HepG2 (cell line): ENCODE results near the gene RALY. TPM values are rescaled to one million over a fixed set of nuclear protein-coding genes. Genes with fewer than 3 reads are reported as not detected.

Experiments used
- ARNT2 ChIP-seq: sonication (generic); formaldehyde crosslinking; IDR thresholded peaks from 2 replicates; pipeline ENCODE4 v1.8.0; 2022; ENCODE audit warnings: mild to moderate bottlenecking, low read depth, missing genetic modification reagents, moderate library complexity
- ATF7 ChIP-seq, 2 experiments: fragments of 450-650 bp in 1 of 2; sonication (generic) in 1 of 2; formaldehyde crosslinking in 1 of 2; IDR thresholded peaks; 2 replicates each; pipeline versions ENCODE4 v1.4.0 to v1.6.1; 2016 to 2020; ENCODE audit warnings: antibody characterized with exemption in 1 of 2, mild to moderate bottlenecking in 1 of 2, missing genetic modification reagents in 1 of 2
- E2F2 ChIP-seq: sonication (generic); formaldehyde crosslinking; IDR thresholded peaks from 2 replicates; pipeline ENCODE4 v1.4.0; 2020; ENCODE audit warnings: missing genetic modification reagents, borderline replicate concordance
- ETV6 ChIP-seq: sonication (generic); formaldehyde crosslinking; conservative IDR thresholded peaks from 2 replicates; pipeline ENCODE4 v1.4.0; 2020; ENCODE audit warnings: missing genetic modification reagents
- HNRNPK ChIP-seq: fragments of 200-400 bp; formaldehyde crosslinking; IDR thresholded peaks from 2 replicates; pipeline ENCODE4 v1.6.1; 2018; ENCODE audit warnings: low read length, low read depth, moderate library complexity, mild to moderate bottlenecking; ENCODE audit not compliant: poor library complexity, severe bottlenecking
- JUN ChIP-seq: sonication (generic); formaldehyde crosslinking; IDR thresholded peaks from 2 replicates; pipeline ENCODE4 v1.4.0; 2020; ENCODE audit warnings: mild to moderate bottlenecking, missing genetic modification reagents
- RARA ChIP-seq: IDR thresholded peaks from 2 replicates; pipeline ENCODE4 v1.6.1; 2016; ENCODE audit warnings: missing genetic modification reagents, missing compliant biosample characterization
- SP2 ChIP-seq: sonication (generic); formaldehyde crosslinking; IDR thresholded peaks from 2 replicates; pipeline ENCODE4 v1.5.1; 2020; ENCODE audit warnings: mild to moderate bottlenecking, missing genetic modification reagents
- TGIF2 ChIP-seq: IDR thresholded peaks from 2 replicates; pipeline ENCODE4 v1.6.1; 2016; ENCODE audit warnings: control low read depth, missing compliant biosample characterization
- ZMYM2 ChIP-seq: sonication (generic); formaldehyde crosslinking; IDR thresholded peaks from 2 replicates; pipeline ENCODE4 v1.8.0; 2022; ENCODE audit warnings: mild to moderate bottlenecking, missing genetic modification reagents
- ZMYM3 ChIP-seq: sonication (generic); formaldehyde crosslinking; IDR thresholded peaks from 2 replicates; pipeline ENCODE4 v1.5.1; 2020; ENCODE audit warnings: mild to moderate bottlenecking, missing genetic modification reagents
- ZNF136 ChIP-seq: sonication (generic); formaldehyde crosslinking; IDR thresholded peaks from 2 replicates; pipeline ENCODE4 v1.8.1; 2022; ENCODE audit warnings: low read depth, mild to moderate bottlenecking, moderate library complexity, missing genetic modification reagents
- ZNF3 ChIP-seq: IDR thresholded peaks from 2 replicates; pipeline ENCODE4 v1.7.0; 2017; ENCODE audit warnings: inconsistent platforms
- ZNF441 ChIP-seq: sonication (generic); formaldehyde crosslinking; IDR thresholded peaks from 2 replicates; pipeline ENCODE4 v1.7.0; 2021; ENCODE audit warnings: missing genetic modification reagents, borderline replicate concordance
- ZNF546 ChIP-seq: sonication (generic); formaldehyde crosslinking; conservative IDR thresholded peaks from 2 replicates; pipeline ENCODE4 v1.8.1; 2023; ENCODE audit warnings: mild to moderate bottlenecking, missing genetic modification reagents
- ZNF747 ChIP-seq: sonication (generic); formaldehyde crosslinking; IDR thresholded peaks from 2 replicates; pipeline ENCODE4 v1.8.1; 2023; ENCODE audit warnings: missing genetic modification reagents, mild to moderate bottlenecking, borderline replicate concordance
- polyA plus RNA-seq, 8 experiments: library from polyadenylated mRNA; depleted of rRNA in 3 of 8; stranded (reverse) in 7 of 8; unstranded in 1 of 8; fragments of >200 nt; fragmentation: Illumina TruSeq in 4 of 8; extraction: Trizol in 4 of 8; gene quantifications; 2 replicates each; pipeline versions ENCODE4 v1.2.1 to v1.2.3, GENCODE V29; 2011 to 2016; ENCODE audit warnings: low read depth in 4 of 8, missing spikeins in 1 of 8, mixed read lengths in 1 of 8; ENCODE audit not compliant: insufficient read depth in 1 of 8
- total RNA-seq, 5 experiments: library from RNA; depleted of rRNA; stranded (reverse); fragments of >200 nt; fragmentation: Illumina TruSeq; extraction: Trizol; gene quantifications; 2 replicates each; pipeline ENCODE4 v1.2.3, GENCODE V29; 2016; ENCODE audit warnings: low read depth in 1 of 5
- TF ChIP-seq, protein P1 (sequence below), 2 experiments: sonication (generic) in 1 of 2; formaldehyde crosslinking in 1 of 2; IDR thresholded peaks; 2 replicates each; pipeline versions ENCODE4 v1.6.1 to v1.9.0; 2014 to 2022; ENCODE audit warnings: antibody characterized with exemption in 1 of 2, borderline replicate concordance in 1 of 2, inconsistent platforms in 1 of 2, low read depth in 1 of 2, missing genetic modification reagents in 1 of 2
- TF ChIP-seq, protein P2 (sequence below): sonication (generic); formaldehyde crosslinking; IDR thresholded peaks from 2 replicates; pipeline ENCODE4 v1.8.0; 2023; ENCODE audit warnings: mild to moderate bottlenecking, missing genetic modification reagents

Gene RALY
- total and polyA plus RNA-seq, 2 of the 13 experiments (the other 11 are each of a cell fraction or from before 2014, with no cell fraction given) = 178 to 186 TPM

DNA sequence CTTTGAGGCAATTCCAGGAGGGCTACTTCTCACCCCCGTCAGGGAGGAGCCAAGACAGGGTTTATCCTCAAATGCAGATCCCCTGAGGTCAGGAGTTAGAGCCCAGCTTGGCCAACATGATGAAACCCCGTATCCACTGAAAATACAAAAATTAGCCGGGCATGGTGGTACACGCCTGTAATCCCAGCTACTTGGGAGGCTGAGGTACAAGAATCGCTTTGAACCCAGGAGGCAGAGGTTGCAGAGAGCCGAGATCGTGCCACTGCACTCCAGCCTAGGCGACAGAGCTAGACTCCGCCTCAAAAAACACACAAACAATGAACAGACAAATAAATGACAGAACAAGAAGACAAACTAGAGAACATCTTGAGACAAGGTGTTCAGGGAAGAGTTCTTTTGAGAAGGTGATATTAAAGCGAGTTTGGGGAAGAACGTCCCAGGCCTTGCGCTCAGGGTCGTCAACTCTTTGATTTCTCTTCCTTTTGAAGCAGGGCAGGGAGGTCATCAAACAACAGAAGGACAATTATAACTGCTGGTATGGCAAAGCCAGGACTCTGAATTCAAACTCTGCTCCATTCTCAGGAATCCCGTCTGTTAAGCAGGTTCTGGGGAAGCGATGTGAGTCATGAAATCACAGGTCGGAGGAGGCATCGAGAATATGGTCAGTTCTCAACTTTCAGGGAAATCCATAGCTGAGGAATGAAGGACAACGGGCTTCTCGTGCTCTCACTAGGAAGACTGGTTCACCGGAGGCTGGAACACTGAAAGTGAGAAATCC lies 1.4 kb upstream of the RALY start (continued):
- TF ChIP-seq, protein P1, sequence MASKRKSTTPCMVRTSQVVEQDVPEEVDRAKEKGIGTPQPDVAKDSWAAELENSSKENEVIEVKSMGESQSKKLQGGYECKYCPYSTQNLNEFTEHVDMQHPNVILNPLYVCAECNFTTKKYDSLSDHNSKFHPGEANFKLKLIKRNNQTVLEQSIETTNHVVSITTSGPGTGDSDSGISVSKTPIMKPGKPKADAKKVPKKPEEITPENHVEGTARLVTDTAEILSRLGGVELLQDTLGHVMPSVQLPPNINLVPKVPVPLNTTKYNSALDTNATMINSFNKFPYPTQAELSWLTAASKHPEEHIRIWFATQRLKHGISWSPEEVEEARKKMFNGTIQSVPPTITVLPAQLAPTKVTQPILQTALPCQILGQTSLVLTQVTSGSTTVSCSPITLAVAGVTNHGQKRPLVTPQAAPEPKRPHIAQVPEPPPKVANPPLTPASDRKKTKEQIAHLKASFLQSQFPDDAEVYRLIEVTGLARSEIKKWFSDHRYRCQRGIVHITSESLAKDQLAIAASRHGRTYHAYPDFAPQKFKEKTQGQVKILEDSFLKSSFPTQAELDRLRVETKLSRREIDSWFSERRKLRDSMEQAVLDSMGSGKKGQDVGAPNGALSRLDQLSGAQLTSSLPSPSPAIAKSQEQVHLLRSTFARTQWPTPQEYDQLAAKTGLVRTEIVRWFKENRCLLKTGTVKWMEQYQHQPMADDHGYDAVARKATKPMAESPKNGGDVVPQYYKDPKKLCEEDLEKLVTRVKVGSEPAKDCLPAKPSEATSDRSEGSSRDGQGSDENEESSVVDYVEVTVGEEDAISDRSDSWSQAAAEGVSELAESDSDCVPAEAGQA (IDR thresholded peaks at IDR 0.05; ENCODE audit: low read depth) = no peak
- TF ChIP-seq, protein P1 (CRISPR knock-in tag; IDR thresholded peaks at IDR 0.05; ENCODE audit: borderline replicate concordance) = peak; percentile 62; the same call in 1 of the 2 replicates
- TF ChIP-seq ETV6 (0 out of 2 replicates have a peak, but pooled peaks have one; percentile 9), ZMYM3 (CRISPR knock-in tag) (peak; percentile 28; the same call in 1 of the 2 replicates), ZNF441 (CRISPR knock-in tag) (peak; percentile 100), ZNF546 (CRISPR knock-in tag) (peak; percentile 48; the same call in 1 of the 2 replicates), SP2 (no peak), RARA (CRISPR knock-in tag) (peak; percentile 20; the same call in 1 of the 2 replicates), JUN (CRISPR knock-in tag) (peak; percentile 59; the same call in 1 of the 2 replicates), ARNT2 (CRISPR knock-in tag) (peak; percentile 35; the same call in 1 of the 2 replicates), ZNF747 (CRISPR knock-in tag) (0 out of 2 replicates have a peak, but pooled peaks have one; percentile 23), TGIF2 (CRISPR knock-in tag) (peak; percentile 71; the same call in 1 of the 2 replicates), ATF7 (IDR thresholded peaks at IDR 0.05) (no peak), ATF7 (CRISPR knock-in tag; IDR thresholded peaks at IDR 0.05) (0 out of 2 replicates have a peak, but pooled peaks have one; percentile 67), HNRNPK (no peak), E2F2 (0 out of 2 replicates have a peak, but pooled peaks have one; percentile 19), ZMYM2 (CRISPR knock-in tag) (peak; percentile 9; the same call in 1 of the 2 replicates), ZNF3 (CRISPR knock-in tag) (no peak), ZNF136 (CRISPR knock-in tag) (0 out of 2 replicates have a peak, but pooled peaks have one; percentile 55)
- TF ChIP-seq, protein P2, sequence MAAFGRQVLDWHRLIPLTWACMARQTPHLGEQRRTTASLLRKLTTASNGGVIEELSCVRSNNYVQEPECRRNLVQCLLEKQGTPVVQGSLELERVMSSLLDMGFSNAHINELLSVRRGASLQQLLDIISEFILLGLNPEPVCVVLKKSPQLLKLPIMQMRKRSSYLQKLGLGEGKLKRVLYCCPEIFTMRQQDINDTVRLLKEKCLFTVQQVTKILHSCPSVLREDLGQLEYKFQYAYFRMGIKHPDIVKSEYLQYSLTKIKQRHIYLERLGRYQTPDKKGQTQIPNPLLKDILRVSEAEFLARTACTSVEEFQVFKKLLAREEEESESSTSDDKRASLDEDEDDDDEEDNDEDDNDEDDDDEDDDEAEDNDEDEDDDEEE = peak; percentile 69
